ENCODE measurements around the gene KCNJ16.

KCNJ16 gene

DNA sequence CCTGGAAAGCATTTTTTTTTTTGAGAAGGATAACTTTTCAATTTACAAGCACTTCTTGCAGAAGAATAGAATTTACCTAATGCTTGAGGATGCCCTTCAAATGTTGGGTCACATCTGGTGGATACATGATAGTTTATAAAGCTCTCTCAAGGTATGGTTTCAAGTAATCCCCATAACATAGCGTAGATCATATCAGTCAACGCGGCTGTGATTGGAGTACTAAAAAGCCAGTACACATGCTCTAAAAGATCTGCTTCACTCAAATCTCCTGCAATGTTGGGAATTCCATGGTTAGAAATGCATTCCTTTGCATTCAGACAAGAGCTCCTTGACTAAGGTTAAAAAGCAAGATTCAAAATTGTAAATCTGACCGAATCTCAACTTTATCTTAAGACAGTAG is 3.9 kb upstream of the KCNJ16 start:
- TF ChIP-seq, protein P1, sequence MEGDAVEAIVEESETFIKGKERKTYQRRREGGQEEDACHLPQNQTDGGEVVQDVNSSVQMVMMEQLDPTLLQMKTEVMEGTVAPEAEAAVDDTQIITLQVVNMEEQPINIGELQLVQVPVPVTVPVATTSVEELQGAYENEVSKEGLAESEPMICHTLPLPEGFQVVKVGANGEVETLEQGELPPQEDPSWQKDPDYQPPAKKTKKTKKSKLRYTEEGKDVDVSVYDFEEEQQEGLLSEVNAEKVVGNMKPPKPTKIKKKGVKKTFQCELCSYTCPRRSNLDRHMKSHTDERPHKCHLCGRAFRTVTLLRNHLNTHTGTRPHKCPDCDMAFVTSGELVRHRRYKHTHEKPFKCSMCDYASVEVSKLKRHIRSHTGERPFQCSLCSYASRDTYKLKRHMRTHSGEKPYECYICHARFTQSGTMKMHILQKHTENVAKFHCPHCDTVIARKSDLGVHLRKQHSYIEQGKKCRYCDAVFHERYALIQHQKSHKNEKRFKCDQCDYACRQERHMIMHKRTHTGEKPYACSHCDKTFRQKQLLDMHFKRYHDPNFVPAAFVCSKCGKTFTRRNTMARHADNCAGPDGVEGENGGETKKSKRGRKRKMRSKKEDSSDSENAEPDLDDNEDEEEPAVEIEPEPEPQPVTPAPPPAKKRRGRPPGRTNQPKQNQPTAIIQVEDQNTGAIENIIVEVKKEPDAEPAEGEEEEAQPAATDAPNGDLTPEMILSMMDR (conservative IDR thresholded peaks at IDR 0.05): no peak
- no peak overlapping the region for H3K27ac ChIP-seq

DNA sequence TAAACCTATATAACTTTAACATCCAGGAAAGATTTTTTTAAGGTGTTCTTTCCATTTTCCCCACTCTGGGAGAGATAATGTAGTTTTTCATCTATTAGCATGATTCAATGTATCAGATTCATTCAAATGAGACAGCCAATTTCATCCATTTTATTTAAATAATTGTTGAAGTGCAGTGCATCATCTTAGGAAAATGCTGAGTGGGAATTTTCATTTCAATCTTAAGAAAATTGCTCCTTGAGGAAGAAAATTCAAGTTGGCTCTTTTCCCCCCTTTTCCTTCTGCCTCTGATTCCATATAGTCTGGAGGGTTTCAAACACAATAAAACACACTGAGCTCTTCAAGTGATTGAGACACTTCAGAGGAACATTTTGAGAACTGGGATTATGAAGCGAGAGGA is 3.4 kb upstream of the KCNJ16 start:
- no peak overlapping the region for H3K27ac ChIP-seq
- TF ChIP-seq, protein P1 (conservative IDR thresholded peaks at IDR 0.05): no peak

DNA sequence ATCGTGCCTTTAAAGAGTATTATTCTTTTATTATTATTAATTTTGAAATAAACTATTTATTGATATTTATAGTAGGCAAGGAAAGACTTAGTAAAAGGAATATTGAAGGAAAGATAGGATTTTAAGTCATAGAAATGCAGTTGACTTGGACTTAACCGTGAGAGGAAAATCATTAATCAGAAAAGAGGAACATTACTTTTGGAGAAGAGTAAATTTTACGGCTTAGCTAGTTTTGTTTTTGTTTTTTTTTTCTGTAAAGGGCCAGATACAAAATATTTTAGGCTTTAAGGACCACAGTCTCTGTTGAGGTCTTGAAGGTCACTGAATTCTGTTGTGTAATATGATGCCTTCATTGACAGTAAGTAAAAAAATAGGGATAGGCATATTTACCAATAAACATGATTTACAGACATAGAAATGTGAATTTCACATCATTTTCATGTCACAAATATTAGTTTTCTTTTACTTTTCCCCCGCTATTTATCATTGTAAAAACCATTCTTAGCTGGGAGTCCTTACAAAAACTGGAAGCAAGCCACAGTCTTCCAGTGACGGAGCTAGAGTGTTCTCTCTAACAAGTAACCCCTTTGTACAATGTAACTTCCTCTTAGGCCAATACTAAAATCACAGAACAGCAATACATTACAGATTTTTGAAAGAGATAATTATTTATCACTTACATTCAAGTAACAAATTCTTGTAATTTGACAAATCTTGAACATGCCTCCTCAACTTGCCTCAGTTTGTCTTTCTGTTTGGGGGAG is 2.3 kb upstream of the KCNJ16 start:
- TF ChIP-seq, protein P1 (conservative IDR thresholded peaks at IDR 0.05): no peak
- no peak overlapping the region for H3K27ac ChIP-seq

DNA sequence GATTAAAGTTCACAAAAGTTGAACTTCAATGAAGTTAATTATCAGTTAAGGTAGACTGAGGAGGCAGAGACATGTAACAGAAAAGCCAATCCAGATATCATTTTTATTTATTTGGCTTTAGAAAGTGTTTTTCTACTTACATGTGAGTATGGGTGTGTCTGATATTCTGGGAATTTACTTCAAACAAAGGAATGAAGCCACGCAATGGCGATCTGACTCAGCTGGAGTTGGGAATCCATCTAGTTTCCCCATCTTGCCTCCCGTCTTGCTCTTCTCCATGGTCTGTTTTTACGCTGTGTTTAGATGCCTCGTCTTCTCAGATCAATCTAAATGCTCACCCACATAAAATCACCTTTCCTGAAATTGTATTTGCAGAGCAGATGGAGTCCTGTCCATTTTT is 1.7 kb upstream of the KCNJ16 start:
- TF ChIP-seq, protein P1 (conservative IDR thresholded peaks at IDR 0.05): no peak

DNA sequence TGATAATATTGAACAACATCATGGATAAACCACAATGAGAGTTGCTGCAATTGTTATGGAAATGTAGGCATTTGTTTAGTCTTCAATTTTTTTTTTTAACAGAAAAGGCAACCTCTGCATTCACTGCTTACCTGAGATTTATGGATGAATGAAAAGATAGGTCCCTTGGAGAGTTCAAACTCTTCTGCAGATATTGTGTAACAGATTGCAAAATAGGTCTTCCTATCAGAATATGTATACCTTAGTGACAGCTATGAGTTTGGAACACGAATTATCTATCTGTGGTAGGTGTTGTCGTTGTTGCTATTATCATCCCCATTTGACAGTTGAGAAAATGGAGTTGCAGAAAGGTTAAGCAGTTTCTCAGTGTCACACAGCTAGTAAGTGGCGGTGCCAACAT is 1.2 kb upstream of the KCNJ16 start:
- H3K27ac ChIP-seq: no peak overlapping the region
- TF ChIP-seq, protein P1 (conservative IDR thresholded peaks at IDR 0.05): no peak

More for the DNA sequence above, 1.7 kb upstream of the KCNJ16 start:
- no peak overlapping the region for H3K27ac ChIP-seq

DNA sequence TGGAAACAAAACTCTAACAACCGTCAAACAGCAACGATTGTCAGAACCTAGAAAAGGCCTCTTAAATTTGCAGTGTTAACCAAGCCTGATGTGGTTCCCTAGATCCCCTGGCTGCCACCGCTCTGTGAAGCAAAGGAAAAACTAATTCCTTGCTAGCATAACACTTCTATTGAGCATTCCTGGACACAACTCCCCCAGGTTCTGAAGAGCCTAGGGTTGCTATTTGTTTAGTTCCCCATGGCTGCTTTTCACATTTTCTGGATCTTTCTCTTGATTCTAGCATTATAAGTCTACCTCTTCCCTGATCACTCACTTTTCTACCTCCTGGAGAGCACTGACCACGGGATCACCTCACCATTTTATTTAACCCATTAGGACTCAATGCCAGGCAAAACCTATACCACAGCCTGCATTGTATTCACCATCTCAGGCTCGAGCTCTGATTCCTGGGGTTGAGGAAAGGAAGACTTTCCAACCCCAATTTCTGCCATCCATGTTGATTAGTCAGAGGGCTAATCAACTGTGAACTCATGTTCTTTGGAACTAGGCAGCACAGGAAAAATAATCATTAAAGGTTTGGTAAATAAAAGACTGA is 692 bp upstream of the KCNJ16 start:
- H3K27ac ChIP-seq: no peak overlapping the region
- TF ChIP-seq, protein P1 (conservative IDR thresholded peaks at IDR 0.05): no peak

DNA sequence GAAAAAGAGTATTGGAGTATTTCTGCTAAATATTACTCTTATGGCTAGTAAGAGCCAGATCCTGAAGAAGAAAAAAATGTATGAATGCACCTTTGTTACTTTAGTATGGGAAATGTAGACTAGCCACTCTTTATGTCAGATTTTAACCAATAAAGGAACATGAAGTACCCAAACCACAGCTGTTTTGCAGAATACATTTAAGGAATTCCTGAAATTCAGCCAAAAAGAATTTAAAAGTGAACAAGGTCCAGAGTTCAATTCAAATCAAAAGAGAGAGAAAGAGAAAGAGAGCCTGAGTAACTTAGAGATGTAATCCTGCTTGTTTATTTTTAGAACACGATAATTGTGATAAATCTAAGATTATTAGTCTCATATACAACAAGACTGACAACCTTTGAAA is 1.2 kb downstream of the KCNJ16 start:
- TF ChIP-seq, protein P1 (conservative IDR thresholded peaks at IDR 0.05): no peak

More for the DNA sequence above, 1.2 kb downstream of the KCNJ16 start:
- no peak overlapping the region for H3K27ac ChIP-seq

Measured in VCaP (cell line).